Neural cell (in vitro differentiated cells): Measurements from ENCODE around the gene P3H2. TPM values are rescaled to one million over a fixed set of nuclear protein-coding genes. Genes with fewer than 3 reads are reported as not detected.

Experiments
- H2AFZ ChIP-seq: fragments of 200-600, 300-800 bp; sonication (generic), shearing (Covaris generic); 2 replicates; pipeline ENCODE4 v1.6.0; 2014; ENCODE audit warnings: low read depth, mild to moderate bottlenecking, antibody characterized with exemption, low read length, moderate library complexity
- H3F3A ChIP-seq: fragments of 200-600 bp; shearing (Covaris generic); 2 replicates; pipeline ENCODE4 v1.6.1; 2016; ENCODE audit warnings: mild to moderate bottlenecking, moderate library complexity, mixed read lengths, antibody characterized with exemption, low read length; ENCODE audit not compliant: insufficient read depth, poor library complexity, severe bottlenecking
- H3K27ac ChIP-seq: fragments of 200-600, 300-800 bp; sonication (generic), shearing (Covaris generic); 2 replicates; pipeline ENCODE4 v1.5.1; 2014; ENCODE audit warnings: mild to moderate bottlenecking, low read length, moderate library complexity
- H3K27me3 ChIP-seq: fragments of 300-800, 200-600 bp; sonication (generic), shearing (Covaris generic); 2 replicates; pipeline ENCODE4 v1.6.0; 2014; ENCODE audit warnings: mild to moderate bottlenecking, low read depth, low read length, moderate library complexity; ENCODE audit not compliant: insufficient read depth
- H3K36me3 ChIP-seq: fragments of 300-800, 200-600 bp; sonication (generic), shearing (Covaris generic); 2 replicates; pipeline ENCODE4 v1.5.1; 2014; ENCODE audit warnings: mild to moderate bottlenecking, antibody characterized with exemption, low read length, moderate library complexity; ENCODE audit not compliant: insufficient read depth
- H3K4me2 ChIP-seq: fragments of 300-800, 200-600 bp; sonication (generic), shearing (Covaris generic); 2 replicates; pipeline ENCODE4 v1.6.0; 2014; ENCODE audit warnings: mild to moderate bottlenecking, low read length
- H3K4me3 ChIP-seq: fragments of 300-800, 200-600 bp; sonication (generic), shearing (Covaris generic); 2 replicates; pipeline ENCODE4 v1.5.1; 2014; ENCODE audit warnings: mild to moderate bottlenecking, low read length, moderate library complexity
- H3K79me2 ChIP-seq: fragments of 200-600 bp; shearing (Covaris generic); replicated peaks from 2 replicates; pipeline ENCODE4 v1.6.0; 2014; ENCODE audit warnings: mild to moderate bottlenecking, low read length, moderate library complexity; ENCODE audit not compliant: insufficient read depth
- H3K9ac ChIP-seq: fragments of 300-800, 200-600 bp; sonication (generic), shearing (Covaris generic); 2 replicates; pipeline ENCODE4 v1.6.1; 2016; ENCODE audit warnings: mild to moderate bottlenecking, low read length, mixed read lengths
- H3K9me2 ChIP-seq: fragments of 200-600 bp; shearing (Covaris generic); 2 replicates; pipeline ENCODE4 v1.6.1; 2016; ENCODE audit warnings: mild to moderate bottlenecking, low read length, mixed read lengths; ENCODE audit not compliant: insufficient read depth
- H3K9me3 ChIP-seq: fragments of 200-600, 300-800 bp; sonication (generic), shearing (Covaris generic); 2 replicates; pipeline ENCODE4 v1.6.1; 2016; ENCODE audit warnings: mild to moderate bottlenecking, mixed run types, low read length, moderate library complexity, mixed read lengths
- H4K20me1 ChIP-seq: fragments of 200-600 bp; shearing (Covaris generic); 2 replicates; pipeline ENCODE4 v1.6.1; 2016; ENCODE audit warnings: mild to moderate bottlenecking, mixed run types; ENCODE audit not compliant: insufficient read depth
- CTCF ChIP-seq: fragments of 450-650 bp; IDR thresholded peaks from 2 replicates; pipeline ENCODE4 v1.5.1; 2014; ENCODE audit warnings: antibody characterized with exemption, mild to moderate bottlenecking, moderate library complexity; ENCODE audit not compliant: poor library complexity, severe bottlenecking
- EP300 ChIP-seq: fragments of 450-650 bp; conservative IDR thresholded peaks from 2 replicates; pipeline ENCODE4 v1.6.1; 2014; ENCODE audit warnings: antibody characterized with exemption, mild to moderate bottlenecking, moderate library complexity; ENCODE audit not compliant: poor library complexity, severe bottlenecking
- EZH2 ChIP-seq: fragments of 200-600, 300-800 bp; shearing (Covaris generic), sonication (generic); IDR thresholded peaks from 2 replicates; pipeline ENCODE4 v1.6.1; 2014; ENCODE audit warnings: antibody characterized with exemption, low read length, borderline replicate concordance, mild to moderate bottlenecking; ENCODE audit not compliant: insufficient read depth, poor library complexity, severe bottlenecking
- MXI1 ChIP-seq: fragments of 450-650 bp; conservative IDR thresholded peaks from 2 replicates; pipeline ENCODE4 v1.6.1; 2014; ENCODE audit warnings: antibody characterized with exemption, mild to moderate bottlenecking; ENCODE audit not compliant: poor library complexity, severe bottlenecking
- POLR2AphosphoS5 ChIP-seq: IDR thresholded peaks from 2 replicates; pipeline ENCODE4 v1.6.1; 2012
- RAD21 ChIP-seq: fragments of 450-650 bp; conservative IDR thresholded peaks from 2 replicates; pipeline ENCODE4 v1.6.1; 2014; ENCODE audit warnings: antibody characterized with exemption, mild to moderate bottlenecking, moderate library complexity
- REST ChIP-seq: IDR thresholded peaks from 2 replicates; pipeline ENCODE4 v1.6.1; 2012; ENCODE audit warnings: borderline replicate concordance
- SMC3 ChIP-seq: fragments of 450-650 bp; conservative IDR thresholded peaks from 2 replicates; pipeline ENCODE4 v1.6.1; 2014; ENCODE audit warnings: antibody characterized with exemption, mild to moderate bottlenecking, moderate library complexity; ENCODE audit not compliant: poor library complexity
- TAF1 ChIP-seq: IDR thresholded peaks from 2 replicates; pipeline ENCODE4 v1.6.1; 2012; ENCODE audit warnings: low read depth
- polyA plus RNA-seq: library from polyadenylated mRNA; depleted of rRNA; stranded (reverse); fragments of >200 nt; gene quantifications from 2 replicates; pipeline ENCODE4 v1.2.3, GENCODE V29; 2014

The P3H2 gene
- polyA plus RNA-seq, 1 donor from 2014 or later, result 0.68 TPM

- H3F3A ChIP-seq, result no peaks in the 10 kb centered on the region
- H3K36me3 ChIP-seq, result no peaks in the 10 kb centered on the region
- no peaks in the 10 kb centered on the region for H3K9me2 ChIP-seq
- TF ChIP-seq SMC3 (no peak), TAF1 (no peak), MXI1 (no peak), REST (no peak)
- H3K9me3 ChIP-seq, result no peaks in the 10 kb centered on the region
- H3K27me3 ChIP-seq, result no peaks in the 10 kb centered on the region
- H2AFZ ChIP-seq, result no peak overlapping the region
- no peak overlapping the region for H3K9ac ChIP-seq
- no peak overlapping the region for H3K27ac ChIP-seq
- no peak overlapping the region for H3K4me2 ChIP-seq
- H3K4me3 ChIP-seq, result no peak overlapping the region
- H3K79me2 ChIP-seq, result no peaks in the 10 kb centered on the region
- no peaks in the 10 kb centered on the region for H4K20me1 ChIP-seq
These were observed 39.3 kb upstream of the P3H2 start for GRCh38 chr3:190159902-190160435.

GRCh38 chr3:190158261-190158660 lies 37.6 kb upstream of the P3H2 start:
- no peak for TF ChIP-seq REST
- Histone ChIP-seq H3K27ac (no peak overlapping the region), H3K9me2 (no peaks in the 10 kb centered on the region), H3K4me2 (no peak overlapping the region), H3K36me3 (no peaks in the 10 kb centered on the region), H3K9me3 (no peaks in the 10 kb centered on the region), H2AFZ (no peak overlapping the region), H3K27me3 (no peaks in the 10 kb centered on the region), H3F3A (no peaks in the 10 kb centered on the region), H3K9ac (no peak overlapping the region), H3K79me2 (no peaks in the 10 kb centered on the region), H3K4me3 (no peak overlapping the region), H4K20me1 (no peaks in the 10 kb centered on the region)

GRCh38 chr3:190155752-190156151 lies 35.1 kb upstream of the P3H2 start:
- no peaks in the 10 kb centered on the region for H3K79me2 ChIP-seq
- TF ChIP-seq MXI1 (no peak), EP300 (no peak), CTCF (no peak), RAD21 (no peak), POLR2AphosphoS5 (no peak), EZH2 (no peak), SMC3 (no peak), REST (no peak), TAF1 (no peak)
- H3K4me3 ChIP-seq, result no peak overlapping the region
- no peak overlapping the region for H2AFZ ChIP-seq
- H3K36me3 ChIP-seq, result no peaks in the 10 kb centered on the region
- no peak overlapping the region for H3K4me2 ChIP-seq
- no peak overlapping the region for H3K9ac ChIP-seq
- no peaks in the 10 kb centered on the region for H3K9me3 ChIP-seq
- H3F3A ChIP-seq, result no peaks in the 10 kb centered on the region
- H3K27ac ChIP-seq, result no peak overlapping the region
- H3K9me2 ChIP-seq, result no peaks in the 10 kb centered on the region
- H3K27me3 ChIP-seq, result no peaks in the 10 kb centered on the region
- H4K20me1 ChIP-seq, result no peaks in the 10 kb centered on the region
